Muscle layer of duodenum (tissue), 2 donors: ENCODE results near the gene IPO4.
"Not testable (repeated sequence)": the region's sequence is repeated elsewhere in the genome, so short reads cannot be mapped to it uniquely, and the experiment has no call there.

Experiments used
- H3K27ac ChIP-seq: one replicate; pipeline ENCODE4 v1.7.0; 2013; ENCODE audit warnings: mild to moderate bottlenecking, low read length
- H3K27me3 ChIP-seq: one replicate; pipeline ENCODE4 v1.7.0; 2013; ENCODE audit warnings: low read depth, mild to moderate bottlenecking, control low read depth, low read length
- H3K36me3 ChIP-seq, 2 donors: one replicate each; pipeline ENCODE4 v1.7.0; 2013; ENCODE audit warnings: low read length in 2 of 2, control low read depth in 1 of 2, mild to moderate bottlenecking in 1 of 2; ENCODE audit not compliant: insufficient read depth in 2 of 2, control insufficient read depth in 1 of 2
- H3K4me1 ChIP-seq, 2 donors: one replicate each; pipeline ENCODE4 v1.7.0; 2013; ENCODE audit warnings: low read length in 2 of 2, mild to moderate bottlenecking in 2 of 2, control low read depth in 1 of 2, moderate library complexity in 1 of 2; ENCODE audit not compliant: insufficient read depth in 2 of 2, control insufficient read depth in 1 of 2
- H3K4me3 ChIP-seq, 2 donors: one replicate each; pipeline ENCODE4 v1.7.0; 2013; ENCODE audit warnings: low read length in 2 of 2, low read depth in 1 of 2, mild to moderate bottlenecking in 1 of 2
- H3K9me3 ChIP-seq, 2 donors: one replicate each; pipeline ENCODE4 v1.7.0; 2013; ENCODE audit warnings: low read length in 2 of 2, control low read depth in 1 of 2, mild to moderate bottlenecking in 1 of 2; ENCODE audit not compliant: control insufficient read depth in 1 of 2
- donor health status: healthy.

Gene IPO4

GRCh38 chr14:24213866-24214662 lies 25.4 kb upstream of the IPO4 start:
- Histone ChIP-seq H3K9me3 (no peaks in the 10 kb centered on the region), H3K4me3 (peak overlapping the region; percentile 69 to 71), H3K36me3 (peaks cover 23 to 27% of the 10 kb centered on the region in 2 donors)

GRCh38 chr14:24212924-24213865 lies 24.6 kb upstream of the IPO4 start, which contains the start of gene CHMP4A:
TSS of gene CHMP4A (minus strand) at chr14:24213488. CDS start at chr14:24213439, 49 bp downstream.
- H3K27me3 ChIP-seq, result no peaks in the 10 kb centered on the region
- H3K4me1 ChIP-seq, result peaks cover 7 to 26% of the 10 kb centered on the region in 2 donors
- H3K4me3 ChIP-seq, result peak within 1 kb of the TSS; percentile 69 to 71
- H3K36me3 ChIP-seq, result peaks cover 26 to 31% of the 10 kb centered on the region in 2 donors
- no peaks in the 10 kb centered on the region for H3K9me3 ChIP-seq
- peak within 1 kb of the TSS; percentile 97 for H3K27ac ChIP-seq

More at GRCh38 chr14:24213866-24214662, 25.4 kb upstream of the IPO4 start:
- Histone ChIP-seq H3K27me3 (no peaks in the 10 kb centered on the region), H3K4me1 (peaks cover 7 to 26% of the 10 kb centered on the region in 2 donors), H3K27ac (peak overlapping the region; percentile 97)

GRCh38 chr14:24211311-24211710 lies 22.7 kb upstream of the IPO4 start:
- H3K27ac ChIP-seq, result no peak overlapping the region
- peaks cover 40 to 42% of the 10 kb centered on the region in 2 donors for H3K36me3 ChIP-seq
- peaks cover 11 to 26% of the 10 kb centered on the region in 2 donors for H3K4me1 ChIP-seq
- no peaks in the 10 kb centered on the region for H3K9me3 ChIP-seq
- no peak overlapping the region for H3K4me3 ChIP-seq
- no peaks in the 10 kb centered on the region for H3K27me3 ChIP-seq

GRCh38 chr14:24207625-24208024 lies 19.0 kb upstream of the IPO4 start:
- no peak overlapping the region for H3K27ac ChIP-seq

GRCh38 chr14:24207104-24207551 lies 18.5 kb upstream of the IPO4 start:
- Histone ChIP-seq H3K27ac (no peak overlapping the region), H3K27me3 (no peaks in the 10 kb centered on the region), H3K36me3 (peaks cover 49 to 54% of the 10 kb centered on the region in 2 donors), H3K4me1 (peaks cover 4 to 9% of the 10 kb centered on the region in 2 donors), H3K9me3 (no peaks in the 10 kb centered on the region), H3K4me3 (no peak overlapping the region)

More at GRCh38 chr14:24207625-24208024, 19.0 kb upstream of the IPO4 start:
- H3K9me3 ChIP-seq, result no peaks in the 10 kb centered on the region
- peaks cover 4 to 9% of the 10 kb centered on the region in 2 donors for H3K4me1 ChIP-seq
- H3K27me3 ChIP-seq, result no peaks in the 10 kb centered on the region
- H3K4me3 ChIP-seq, result no peak overlapping the region
- peaks cover 49 to 54% of the 10 kb centered on the region in 2 donors for H3K36me3 ChIP-seq

- H3K4me3 ChIP-seq, result no peak overlapping the region
- H3K4me1 ChIP-seq, result peaks cover 4% of the 10 kb centered on the region in 2 donors
- no peak overlapping the region for H3K27ac ChIP-seq
- H3K9me3 ChIP-seq, result no peaks in the 10 kb centered on the region
- peaks cover 52% of the 10 kb centered on the region in 2 donors for H3K36me3 ChIP-seq
- H3K27me3 ChIP-seq, result no peaks in the 10 kb centered on the region
Observed at GRCh38 chr14:24206260-24207103, 17.9 kb upstream of the IPO4 start.

- H3K4me3 ChIP-seq, result no peak overlapping the region
- H3K36me3 ChIP-seq, result peaks cover 35 to 44% of the 10 kb centered on the region in 2 donors
- H3K27ac ChIP-seq, result no peak overlapping the region
- peaks cover 0 to 4% of the 10 kb centered on the region in 2 donors for H3K4me1 ChIP-seq
- H3K27me3 ChIP-seq, result no peaks in the 10 kb centered on the region
- no peaks in the 10 kb centered on the region for H3K9me3 ChIP-seq
Observed at GRCh38 chr14:24204163-24205146, 15.8 kb upstream of the IPO4 start.

GRCh38 chr14:24203249-24203886 lies 14.8 kb upstream of the IPO4 start:
- not testable (repeated sequence) for H3K27ac ChIP-seq, H3K4me3 ChIP-seq, H3K9me3 ChIP-seq, H3K4me1 ChIP-seq, H3K27me3 ChIP-seq
- peaks cover 27 to 38% of the 10 kb centered on the region in 2 donors for H3K36me3 ChIP-seq

- H3K9me3 ChIP-seq, H3K4me3 ChIP-seq, H3K27ac ChIP-seq, H3K27me3 ChIP-seq, H3K4me1 ChIP-seq: not testable (repeated sequence)
- H3K36me3 ChIP-seq, result peaks cover 20 to 30% of the 10 kb centered on the region in 2 donors
Observed at GRCh38 chr14:24202538-24202937, 13.9 kb upstream of the IPO4 start.
